ENCODE measurements around the gene RASL10A. TPM values are rescaled to one million over a fixed set of nuclear protein-coding genes. Genes with fewer than 3 reads are reported as not detected.

RASL10A gene
- total RNA-seq, 2 experiments from 2014 or later, result 0.62 TPM; not detected in 1

DNA sequence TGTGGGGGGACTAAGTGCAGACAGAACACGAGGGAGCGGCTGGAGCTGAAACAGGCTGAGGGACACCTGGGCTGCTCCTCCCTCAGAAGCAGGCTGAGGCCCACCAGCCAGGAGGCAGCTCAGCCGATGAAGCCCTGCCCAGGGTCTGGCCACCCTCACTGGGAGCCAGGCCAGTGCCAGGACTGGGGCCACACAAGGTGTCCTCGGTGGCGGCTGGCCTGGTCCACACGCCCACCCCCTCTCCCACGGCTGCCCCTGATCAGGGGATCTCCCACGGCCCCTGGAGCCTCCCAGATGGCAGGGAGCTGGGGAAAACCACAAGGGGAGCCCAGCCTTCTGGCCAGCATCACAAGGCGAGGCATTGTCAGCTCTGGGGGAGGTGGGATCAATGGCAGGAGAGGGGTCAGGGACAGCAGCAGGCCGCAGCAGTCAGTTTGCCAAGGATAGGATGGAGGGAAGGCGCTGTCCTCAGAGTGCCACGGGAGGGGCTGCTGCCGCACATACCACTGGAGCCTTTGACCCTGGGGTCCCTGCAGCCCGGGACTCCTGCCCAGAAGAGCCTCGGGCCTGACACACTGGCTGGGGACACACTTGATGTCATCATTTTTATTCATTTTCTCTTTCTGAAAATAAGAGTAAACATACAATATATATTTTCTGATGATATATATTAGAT is 11.7 kb upstream of the RASL10A start:
- ChIA-PET POLR2A (no interaction called here), CTCF (no interaction called here)
- Mint-ChIP-seq H3K4me1 (ENCODE audit: low read depth) (no peaks in the 10 kb centered on the region), H3K36me3 (peaks cover 6% of the 10 kb centered on the region), H3K27ac (no peak overlapping the region), H3K27me3 (no peaks in the 10 kb centered on the region), H3K9me3 (no peaks in the 10 kb centered on the region), H3K4me3 (no peak overlapping the region)
- intact Hi-C loops (cut with micrococcal nuclease), result no loop called here
- DNase-seq, result no peak

GRCh38 chr22:29326481-29326880 is 11.0 kb upstream of the RASL10A start:
- H3K36me3 Mint-ChIP-seq, result peaks cover 6% of the 10 kb centered on the region
- CTCF ChIA-PET, result interaction anchor here (1.1 kb wide), 1 partner anchor 13 kb away, joined by 3 read pairs; no protein-coding TSS in a partner anchor
- intact Hi-C loops (cut with micrococcal nuclease), result no loop called here
- no peaks in the 10 kb centered on the region for H3K4me1 Mint-ChIP-seq (ENCODE audit: low read depth)
- POLR2A ChIA-PET, result no interaction called here
- no peak for DNase-seq
- H3K9me3 Mint-ChIP-seq, result no peaks in the 10 kb centered on the region
- H3K27me3 Mint-ChIP-seq, result no peaks in the 10 kb centered on the region
- H3K27ac Mint-ChIP-seq, result no peak overlapping the region
- H3K4me3 Mint-ChIP-seq, result no peak overlapping the region

- ChIA-PET CTCF (interaction anchor here (1.1 kb wide), 1 partner anchor 13 kb away, joined by 3 read pairs; no protein-coding TSS in a partner anchor), POLR2A (no interaction called here)
- intact Hi-C loops (cut with micrococcal nuclease), result no loop called here
- Mint-ChIP-seq H3K9me3 (no peaks in the 10 kb centered on the region), H3K27ac (no peak overlapping the region), H3K36me3 (peaks cover 6% of the 10 kb centered on the region), H3K4me3 (no peak overlapping the region), H3K4me1 (ENCODE audit: low read depth) (no peaks in the 10 kb centered on the region), H3K27me3 (no peaks in the 10 kb centered on the region)
- DNase-seq, result no peak
Measured at GRCh38 chr22:29325785-29326315, 10.4 kb upstream of the RASL10A start.

- DNase-seq, result no peak
- H3K4me3 Mint-ChIP-seq, result no peak overlapping the region
- no peak overlapping the region for H3K27ac Mint-ChIP-seq
- intact Hi-C loops (cut with micrococcal nuclease), result no loop called here
- ChIA-PET POLR2A (no interaction called here), CTCF (interaction anchor here (1.1 kb wide), 1 partner anchor 12 kb away, joined by 3 read pairs; no protein-coding TSS in a partner anchor)
- H3K9me3 Mint-ChIP-seq, result no peaks in the 10 kb centered on the region
- H3K27me3 Mint-ChIP-seq, result no peaks in the 10 kb centered on the region
- peaks cover 6% of the 10 kb centered on the region for H3K36me3 Mint-ChIP-seq
- no peaks in the 10 kb centered on the region for H3K4me1 Mint-ChIP-seq (ENCODE audit: low read depth)
Measured at GRCh38 chr22:29325356-29325755, 9.9 kb upstream of the RASL10A start.

DNA sequence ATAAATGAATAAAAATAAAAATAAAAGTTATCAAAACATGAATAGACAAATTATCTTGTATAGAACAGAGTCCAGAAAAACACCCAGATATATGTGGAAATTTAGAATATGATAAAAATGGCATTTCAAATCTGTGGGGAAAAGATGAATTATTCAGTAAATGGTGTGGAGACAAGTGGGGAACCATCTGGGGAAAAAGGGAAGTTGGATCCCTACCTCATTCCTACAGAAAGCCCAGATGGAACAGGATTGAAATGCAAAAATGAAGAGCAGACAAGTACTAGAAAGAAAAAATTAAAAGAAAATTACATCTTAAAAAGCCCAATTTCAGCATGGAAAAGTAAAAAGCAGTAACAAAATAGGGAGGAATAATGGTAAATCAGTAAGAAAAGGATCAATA is 8.1 kb upstream of the RASL10A start:
- no peak overlapping the region for H3K4me3 Mint-ChIP-seq

DNA sequence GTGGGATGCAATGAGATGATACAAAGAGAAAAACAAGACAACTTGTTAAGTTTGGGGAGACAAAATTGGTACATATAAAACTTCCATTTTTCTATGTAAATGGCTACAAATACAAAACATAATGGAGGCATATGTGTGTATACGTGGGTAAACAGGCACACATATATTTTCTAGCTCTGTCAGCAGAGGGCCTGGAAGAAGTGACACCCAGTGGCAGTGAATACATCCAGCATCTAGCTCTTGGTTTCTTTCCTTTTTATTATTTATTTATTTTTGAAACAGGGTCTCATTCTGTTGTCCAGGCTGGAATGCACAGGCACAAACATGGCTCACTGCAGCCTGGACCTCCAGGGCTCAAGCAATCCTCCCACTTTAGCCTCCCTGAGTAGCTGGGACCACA is 5.0 kb upstream of the RASL10A start:
- CTCF ChIA-PET, result no interaction called here
- no peak for DNase-seq
- Mint-ChIP-seq H3K4me1 (ENCODE audit: low read depth) (no peaks in the 10 kb centered on the region), H3K27ac (no peak overlapping the region), H3K4me3 (no peak overlapping the region), H3K27me3 (peaks cover 10% of the 10 kb centered on the region), H3K9me3 (no peaks in the 10 kb centered on the region), H3K36me3 (no peaks in the 10 kb centered on the region)
- intact Hi-C loops (cut with micrococcal nuclease), result no loop called here
- POLR2A ChIA-PET, result no interaction called here

More for the DNA sequence above, 8.1 kb upstream of the RASL10A start:
- ChIA-PET POLR2A (no interaction called here), CTCF (interaction anchor here (0.7 kb wide), 1 partner anchor 13 kb away, joined by 3 read pairs; no protein-coding TSS in a partner anchor)
- intact Hi-C loops (cut with micrococcal nuclease), result no loop called here
- no peak for DNase-seq
- Mint-ChIP-seq H3K27ac (no peak overlapping the region), H3K4me1 (ENCODE audit: low read depth) (no peaks in the 10 kb centered on the region), H3K36me3 (peaks cover 3% of the 10 kb centered on the region), H3K9me3 (no peaks in the 10 kb centered on the region), H3K27me3 (no peaks in the 10 kb centered on the region)

DNA sequence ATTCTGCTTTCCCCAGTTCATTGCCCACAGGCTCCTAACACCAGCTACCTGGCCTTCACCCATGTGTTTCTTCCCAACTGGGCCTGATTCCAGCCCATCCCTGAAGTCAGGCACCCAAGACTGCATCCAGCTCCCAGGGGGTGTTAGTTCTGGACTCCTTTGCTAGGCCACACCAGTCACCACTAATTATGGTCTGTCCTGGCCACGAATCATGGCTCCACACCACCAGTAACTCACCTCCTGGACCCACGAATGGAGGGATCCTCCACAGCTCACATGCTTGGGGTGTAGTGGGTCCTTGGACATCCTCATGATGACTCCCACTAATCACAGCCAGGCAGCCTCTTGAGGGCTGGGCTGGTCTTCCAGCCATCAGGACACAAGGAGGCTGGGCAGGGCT is 3.6 kb upstream of the RASL10A start:
- DNase-seq, result no peak
- no peaks in the 10 kb centered on the region for H3K9me3 Mint-ChIP-seq
- POLR2A ChIA-PET, result no interaction called here
- H3K36me3 Mint-ChIP-seq, result no peaks in the 10 kb centered on the region
- no peak overlapping the region for H3K27ac Mint-ChIP-seq
- no peak overlapping the region for H3K4me3 Mint-ChIP-seq
- intact Hi-C loops (cut with micrococcal nuclease), result no loop called here
- CTCF ChIA-PET, result no interaction called here
- peaks cover 17% of the 10 kb centered on the region for H3K27me3 Mint-ChIP-seq
- peaks cover 7% of the 10 kb centered on the region for H3K4me1 Mint-ChIP-seq (ENCODE audit: low read depth)

DNA sequence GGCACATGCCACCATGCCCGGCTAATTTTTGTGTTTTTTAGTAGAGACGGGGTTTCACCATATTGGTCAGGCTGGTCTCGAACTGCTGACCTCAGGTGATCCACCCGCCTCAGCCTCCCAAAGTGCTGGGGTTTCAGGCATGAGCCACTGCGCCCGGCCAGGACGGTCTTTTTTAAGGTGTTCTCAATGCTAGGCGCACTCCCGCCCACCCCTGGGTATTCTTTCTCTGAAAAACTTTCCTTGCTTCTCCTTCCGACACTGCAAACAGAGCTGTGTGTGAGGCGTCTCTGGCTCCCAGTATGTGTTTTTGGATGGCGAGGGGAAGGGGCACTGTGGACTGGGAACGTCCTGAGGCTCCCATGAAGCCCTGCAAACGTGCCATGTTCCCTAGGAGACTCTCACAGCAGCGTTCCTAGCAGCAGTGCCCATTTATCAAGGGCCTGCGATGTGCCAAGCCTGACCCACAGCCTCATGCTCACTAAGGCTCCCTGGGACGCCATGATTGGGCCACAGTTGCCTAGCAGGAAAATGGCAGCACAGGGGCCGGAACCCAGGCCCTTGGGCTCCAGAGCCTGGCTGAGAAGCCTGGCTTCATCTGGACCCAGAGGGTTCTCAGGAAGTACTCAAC is 2.4 kb upstream of the RASL10A start:
- intact Hi-C loops (cut with micrococcal nuclease), result no loop called here
- ChIA-PET CTCF (no interaction called here), POLR2A (no interaction called here)
- DNase-seq, result no peak
- Mint-ChIP-seq H3K27ac (no peak overlapping the region), H3K9me3 (no peaks in the 10 kb centered on the region), H3K4me1 (ENCODE audit: low read depth) (peaks cover 16% of the 10 kb centered on the region), H3K4me3 (no peak overlapping the region), H3K36me3 (no peaks in the 10 kb centered on the region), H3K27me3 (peaks cover 29% of the 10 kb centered on the region)

- H3K4me1 Mint-ChIP-seq (ENCODE audit: low read depth), result peaks cover 21% of the 10 kb centered on the region
- H3K9me3 Mint-ChIP-seq, result no peaks in the 10 kb centered on the region
- ChIA-PET CTCF (no interaction called here), POLR2A (interaction anchor here (0.7 kb wide), 1 partner anchor 23 kb away, joined by 4 read pairs; no protein-coding TSS in a partner anchor)
- no peaks in the 10 kb centered on the region for H3K36me3 Mint-ChIP-seq
- H3K4me3 Mint-ChIP-seq, result no peak overlapping the region
- H3K27ac Mint-ChIP-seq, result no peak overlapping the region
- intact Hi-C loops (cut with micrococcal nuclease), result no loop called here
- DNase-seq, result no peak
- peaks cover 37% of the 10 kb centered on the region for H3K27me3 Mint-ChIP-seq
Measured at GRCh38 chr22:29316141-29316828, 788 bp upstream of the RASL10A start.

DNA sequence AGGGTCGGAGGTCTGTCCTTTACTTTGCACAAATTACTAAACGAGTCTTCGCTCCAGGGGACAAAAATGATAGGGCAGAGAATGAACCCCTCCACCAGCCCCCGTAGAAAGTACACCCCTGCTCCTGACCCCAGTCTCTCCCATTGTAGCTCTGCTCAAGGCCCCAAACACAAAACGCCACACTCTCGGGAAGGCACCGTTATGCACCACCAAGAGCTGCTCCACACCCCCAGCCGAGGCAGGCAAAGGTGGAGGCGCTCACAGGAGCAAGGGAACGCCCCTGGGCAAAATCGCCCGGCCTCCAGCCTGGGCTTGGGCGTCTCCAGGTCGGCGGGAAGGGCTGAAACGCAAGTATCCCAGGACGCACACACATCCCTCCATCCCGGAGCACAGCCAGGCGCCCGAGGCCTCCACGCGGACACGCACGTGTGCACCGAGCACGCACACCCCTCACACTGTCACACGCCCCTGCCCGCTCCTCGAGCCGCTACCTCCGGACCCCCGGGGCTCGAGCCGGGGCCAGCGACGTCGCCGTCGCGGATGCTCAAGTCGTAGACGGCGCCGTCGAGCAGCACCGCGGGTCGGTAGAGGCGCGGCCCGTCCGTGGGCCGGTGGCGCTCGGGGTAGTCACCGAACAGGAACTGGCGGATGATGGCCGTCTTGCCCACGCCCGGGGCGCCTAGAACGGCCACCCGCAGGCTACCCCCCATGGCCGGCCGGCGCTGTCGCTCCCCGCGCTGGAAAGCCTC is 786 bp downstream of the RASL10A start:
- Mint-ChIP-seq H3K4me1 (ENCODE audit: low read depth) (peaks cover 26% of the 10 kb centered on the region), H3K27me3 (peaks cover 39% of the 10 kb centered on the region), H3K36me3 (no peaks in the 10 kb centered on the region), H3K27ac (no peak overlapping the region), H3K4me3 (peak overlapping the region; percentile 1), H3K9me3 (no peaks in the 10 kb centered on the region)
- ChIA-PET CTCF (no interaction called here), POLR2A (interaction anchor here (1.4 kb wide), 1 partner anchor 45 kb away, joined by 3 read pairs; no protein-coding TSS in a partner anchor)
- no peak for DNase-seq
- intact Hi-C loops (cut with micrococcal nuclease), result no loop called here

DNA sequence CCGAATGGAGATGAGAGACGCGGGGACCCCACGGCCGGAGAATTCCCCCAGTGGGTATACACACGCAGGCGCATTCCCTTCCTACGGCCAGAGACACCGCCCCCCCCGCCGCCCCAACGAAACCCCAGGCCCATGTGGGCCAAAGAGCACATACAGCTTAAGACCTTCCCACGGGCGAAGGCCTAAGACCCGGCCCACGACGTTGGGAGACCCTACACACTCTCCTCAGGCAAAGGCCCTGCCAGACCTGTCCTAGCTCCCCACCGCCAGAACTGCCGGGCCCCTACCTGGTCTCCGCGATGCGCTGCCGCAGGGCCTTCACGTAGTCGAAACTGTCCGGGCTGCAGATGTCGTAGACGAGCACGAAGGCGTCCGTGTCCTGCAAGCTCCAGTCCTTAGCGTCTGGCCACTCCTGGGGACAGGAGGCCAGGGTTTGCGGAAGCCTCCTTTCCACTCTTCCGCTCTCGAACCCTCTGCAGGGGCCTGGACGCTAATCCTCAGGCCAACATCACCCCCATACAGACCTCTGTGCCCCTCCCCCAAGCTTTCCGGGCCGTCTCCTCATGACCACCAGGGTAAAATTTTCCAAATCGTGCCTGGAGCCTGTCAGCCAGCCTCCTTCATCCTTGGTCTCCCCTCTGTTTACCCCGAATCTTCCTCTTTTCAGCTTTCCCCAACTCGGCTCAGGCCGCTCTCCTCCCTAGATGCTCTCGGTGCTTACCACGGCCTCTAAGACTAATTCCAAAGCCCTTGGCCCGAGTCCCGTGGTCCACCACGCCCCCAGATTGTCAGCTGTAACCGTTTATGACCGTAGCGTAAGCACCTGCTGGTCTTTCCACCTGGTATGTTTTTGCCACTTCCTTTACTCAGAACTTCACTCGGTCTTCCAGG is 1.7 kb downstream of the RASL10A start:
- intact Hi-C loops (cut with micrococcal nuclease), result no loop called here
- Mint-ChIP-seq H3K9me3 (no peaks in the 10 kb centered on the region), H3K4me1 (ENCODE audit: low read depth) (peaks cover 30% of the 10 kb centered on the region), H3K36me3 (no peaks in the 10 kb centered on the region), H3K4me3 (no peak overlapping the region), H3K27ac (no peak overlapping the region), H3K27me3 (peaks cover 39% of the 10 kb centered on the region)
- no peak for DNase-seq
- ChIA-PET CTCF (interaction anchor here (0.7 to 1.9 kb wide), 5 partner anchors 9 to 108 kb away, joined by 3 to 9 read pairs (median 3); partner anchors contain the start of gene EMID1), POLR2A (interaction anchor here (1.4 kb wide), 1 partner anchor 44 kb away, joined by 3 read pairs; no protein-coding TSS in a partner anchor)

All from activated CD4-positive, alpha-beta memory T cell treated with anti-CD3 and anti-CD28 coated beads for 36 hours (primary cell).